ENCODE measurements around the gene ZNF765.
A peak's percentile ranks its signal among the peaks of the same experiment; 100 is the strongest.
"Not testable (repeated sequence)": the region's sequence is repeated elsewhere in the genome, so short reads cannot be mapped to it uniquely, and the experiment has no call there.

The ZNF765 gene

GRCh38 chr19:53424968-53425597 is 30.1 kb downstream of the ZNF765 start:
- TF ChIP-seq CTCF (IDR thresholded peaks at IDR 0.05; ENCODE audit: borderline replicate concordance, control extremely low read depth, extremely low read depth, insufficient read depth, missing control alignments): peak; percentile 46
- in situ Hi-C loops (cut with MboI; ENCODE audit: low sequenced_read_pairs, unreplicated experiment): no loop called here
- DNase-seq (ENCODE audit: low spot score): peak; percentile 45

- in situ Hi-C loops (cut with MboI; ENCODE audit: low sequenced_read_pairs, unreplicated experiment): no loop called here
- no peak for TF ChIP-seq CTCF (IDR thresholded peaks at IDR 0.05; ENCODE audit: borderline replicate concordance, control extremely low read depth, extremely low read depth, insufficient read depth, missing control alignments)
- peak; percentile 94 for DNase-seq (ENCODE audit: low spot score)
These were observed 36.6 kb downstream of the ZNF765 start, which contains the start of gene ZNF761 for GRCh38 chr19:53431399-53432087. ZNF761 (plus strand) TSS chr19:53431984; CDS start chr19:53447269, 15,285 bp downstream.

- no peak for TF ChIP-seq CTCF (IDR thresholded peaks at IDR 0.05; ENCODE audit: borderline replicate concordance, control extremely low read depth, extremely low read depth, insufficient read depth, missing control alignments)
- in situ Hi-C loops (cut with MboI; ENCODE audit: low sequenced_read_pairs, unreplicated experiment): no loop called here
These were observed 37.2 kb downstream of the ZNF765 start for GRCh38 chr19:53432088-53432661.

GRCh38 chr19:53443809-53444208 is 48.9 kb downstream of the ZNF765 start:
- DNase-seq (ENCODE audit: low spot score); in situ Hi-C loops (cut with MboI; ENCODE audit: low sequenced_read_pairs, unreplicated experiment): not testable (repeated sequence)

More at GRCh38 chr19:53432088-53432661, 37.2 kb downstream of the ZNF765 start:
- peak; percentile 30 for DNase-seq (ENCODE audit: low spot score)

GRCh38 chr19:53447196-53447595 is 52.2 kb downstream of the ZNF765 start:
- in situ Hi-C loops (cut with MboI; ENCODE audit: low sequenced_read_pairs, unreplicated experiment); DNase-seq (ENCODE audit: low spot score): not testable (repeated sequence)

- DNase-seq (ENCODE audit: low spot score): no peak
- no peak for TF ChIP-seq CTCF (IDR thresholded peaks at IDR 0.05; ENCODE audit: borderline replicate concordance, control extremely low read depth, extremely low read depth, insufficient read depth, missing control alignments)
- in situ Hi-C loops (cut with MboI; ENCODE audit: low sequenced_read_pairs, unreplicated experiment): no loop called here
These were observed 60.9 kb downstream of the ZNF765 start for GRCh38 chr19:53455828-53456227.

- DNase-seq (ENCODE audit: low spot score); in situ Hi-C loops (cut with MboI; ENCODE audit: low sequenced_read_pairs, unreplicated experiment): not testable (repeated sequence)
These were observed 65.3 kb downstream of the ZNF765 start for GRCh38 chr19:53460131-53460721.

GRCh38 chr19:53461866-53462265 is 66.9 kb downstream of the ZNF765 start:
- TF ChIP-seq CTCF (IDR thresholded peaks at IDR 0.05; ENCODE audit: borderline replicate concordance, control extremely low read depth, extremely low read depth, insufficient read depth, missing control alignments): no peak
- in situ Hi-C loops (cut with MboI; ENCODE audit: low sequenced_read_pairs, unreplicated experiment): no loop called here
- no peak for DNase-seq (ENCODE audit: low spot score)
